Jurkat, Clone E6-1 (cell line): Measurements from ENCODE around the gene TRIP11.

ENCODE experiments used
- DNase-seq: peaks from one replicate; pipeline ENCODE4 v3.0.0-alpha.2; 2011; ENCODE audit warnings: low read depth, low spot score
- H3K4me3 ChIP-seq: 2 replicates; pipeline ENCODE4 v1.5.1; 2011; ENCODE audit warnings: mild to moderate bottlenecking, low read length, control low read depth, moderate library complexity

The TRIP11 gene

GRCh38 chr14:92014040-92014439 is 25.8 kb downstream of the TRIP11 start:
- no peak for DNase-seq
- H3K4me3 ChIP-seq = no peak overlapping the region

GRCh38 chr14:92012121-92012748 is 27.6 kb downstream of the TRIP11 start:
- no peak overlapping the region for H3K4me3 ChIP-seq
- no peak for DNase-seq

DNA sequence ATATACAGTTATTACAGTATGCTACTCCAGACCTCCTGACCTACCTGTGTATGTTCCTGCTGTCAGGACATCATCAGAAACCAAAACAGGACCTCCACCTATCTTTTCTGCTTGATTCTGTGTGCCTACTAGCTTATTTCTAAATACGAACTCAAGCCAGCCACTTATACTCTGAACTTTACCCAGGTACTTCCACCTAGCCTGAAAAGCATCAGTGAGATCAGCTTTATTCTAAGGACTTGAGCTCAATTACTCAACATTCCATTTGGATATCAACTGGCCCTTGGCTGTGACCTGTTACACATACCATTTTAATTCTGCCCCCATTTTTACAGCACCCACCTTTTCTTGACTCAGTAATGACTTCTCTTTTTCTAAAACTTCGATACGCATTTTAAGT is 29.2 kb downstream of the TRIP11 start:
- no peak overlapping the region for H3K4me3 ChIP-seq
- no peak for DNase-seq

GRCh38 chr14:92009604-92010003 is 30.3 kb downstream of the TRIP11 start:
- DNase-seq = no peak

GRCh38 chr14:92005019-92005418 is 34.8 kb downstream of the TRIP11 start:
- DNase-seq = peak; percentile 40
- H3K4me3 ChIP-seq = no peak overlapping the region

More at GRCh38 chr14:92009604-92010003, 30.3 kb downstream of the TRIP11 start:
- no peak overlapping the region for H3K4me3 ChIP-seq

DNA sequence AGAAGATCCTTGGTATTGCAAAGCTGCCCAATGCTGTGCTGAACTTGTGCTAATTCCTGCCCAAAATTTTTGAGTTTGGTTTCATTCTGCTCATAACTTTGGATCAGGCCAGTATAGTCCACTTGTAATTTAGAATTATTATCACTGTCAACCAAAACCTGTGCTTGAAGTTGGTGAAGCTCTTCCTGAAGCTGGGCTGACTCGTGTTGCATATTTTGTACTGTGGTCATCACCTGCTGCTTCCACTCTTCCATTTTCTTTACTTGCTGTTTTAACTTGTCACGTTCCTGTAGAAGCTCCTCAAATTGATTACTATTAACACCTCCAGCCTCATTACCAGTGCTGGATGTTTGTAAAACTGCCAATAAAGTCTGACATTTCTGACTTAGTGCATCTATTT is 35.8 kb downstream of the TRIP11 start:
- DNase-seq = no peak
- no peak overlapping the region for H3K4me3 ChIP-seq

DNA sequence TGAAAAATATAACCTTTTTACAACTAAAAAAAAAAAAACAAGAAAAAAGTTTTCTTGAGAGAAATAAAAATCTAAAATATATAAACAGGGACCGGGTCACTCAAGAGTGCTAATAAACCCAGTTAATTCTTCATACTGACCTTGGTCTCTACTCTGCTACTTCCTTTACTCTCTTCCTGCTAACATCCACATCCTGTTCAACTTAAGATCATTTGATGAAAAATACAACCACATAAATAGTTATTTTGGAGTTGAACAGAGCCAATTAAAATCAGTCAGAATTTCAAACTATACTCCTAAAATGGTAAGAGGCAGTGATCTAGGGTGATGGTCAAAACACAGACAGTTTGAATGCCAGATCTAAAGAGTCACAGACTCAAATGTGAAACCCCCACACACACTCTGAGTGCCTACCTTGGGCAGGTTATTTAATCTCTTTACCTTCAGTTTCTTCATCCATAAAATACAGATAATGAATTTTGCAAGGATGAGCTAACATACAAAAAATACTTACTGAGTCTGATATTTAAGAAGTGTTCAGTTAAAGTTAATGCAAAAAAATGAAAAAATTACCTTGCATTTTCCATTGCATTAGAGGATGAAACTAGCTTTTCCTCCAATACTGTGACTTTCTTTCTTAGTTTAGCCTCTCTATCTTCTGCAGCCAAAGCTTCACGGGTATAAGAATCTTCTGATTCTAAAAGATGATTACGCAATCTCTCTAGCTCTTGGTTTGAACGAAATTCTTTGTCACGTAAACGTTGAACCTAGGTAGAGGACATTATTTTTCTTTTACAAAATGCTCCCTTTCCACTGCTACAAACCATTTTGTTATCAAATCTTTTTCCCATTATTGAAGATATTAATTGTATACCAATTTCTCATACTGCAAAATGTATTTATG is 40.9 kb downstream of the TRIP11 start:
- H3K4me3 ChIP-seq = no peak overlapping the region
- peak; percentile 28 for DNase-seq

DNA sequence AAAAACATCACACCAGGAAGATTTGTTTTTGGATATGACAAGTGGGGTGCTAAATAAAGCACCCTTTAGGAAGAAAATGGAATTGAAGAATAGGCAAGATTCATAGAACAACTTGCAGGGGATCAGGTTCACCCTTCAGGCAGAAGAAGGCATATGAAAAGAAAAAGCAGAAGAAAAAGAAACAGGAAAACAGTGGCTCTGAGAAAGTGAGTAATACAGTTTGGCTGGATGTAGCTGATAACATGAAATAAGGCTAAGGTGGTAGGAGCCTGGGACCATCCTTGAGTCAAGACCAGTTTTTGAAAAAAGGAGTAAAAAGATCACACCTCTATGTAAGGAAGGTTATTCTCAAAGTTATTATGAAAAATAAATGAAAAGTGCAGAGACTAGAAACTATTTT is 42.4 kb downstream of the TRIP11 start:
- H3K4me3 ChIP-seq = no peak overlapping the region
- DNase-seq = no peak

DNA sequence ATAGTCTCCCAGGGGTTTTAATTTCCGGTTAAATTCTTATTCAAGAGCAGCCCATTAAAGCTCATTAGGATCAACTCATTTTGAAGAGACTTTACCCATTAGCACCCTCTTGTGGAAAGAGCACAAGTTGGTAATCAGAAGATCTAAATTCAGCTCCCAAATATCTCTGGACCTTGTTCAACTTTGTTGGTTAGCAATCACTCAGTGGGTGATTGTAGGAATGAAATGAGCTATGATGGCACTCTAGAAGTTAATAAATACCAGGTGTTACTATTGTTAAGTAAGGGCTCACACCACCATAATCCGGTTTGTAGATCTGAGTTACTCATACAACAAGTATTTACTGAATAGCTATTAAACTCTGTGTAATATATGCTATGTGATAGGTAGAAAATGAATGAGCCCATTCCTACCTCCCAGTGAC is 42.9 kb downstream of the TRIP11 start:
- DNase-seq = peak; percentile 35
- no peak overlapping the region for H3K4me3 ChIP-seq

DNA sequence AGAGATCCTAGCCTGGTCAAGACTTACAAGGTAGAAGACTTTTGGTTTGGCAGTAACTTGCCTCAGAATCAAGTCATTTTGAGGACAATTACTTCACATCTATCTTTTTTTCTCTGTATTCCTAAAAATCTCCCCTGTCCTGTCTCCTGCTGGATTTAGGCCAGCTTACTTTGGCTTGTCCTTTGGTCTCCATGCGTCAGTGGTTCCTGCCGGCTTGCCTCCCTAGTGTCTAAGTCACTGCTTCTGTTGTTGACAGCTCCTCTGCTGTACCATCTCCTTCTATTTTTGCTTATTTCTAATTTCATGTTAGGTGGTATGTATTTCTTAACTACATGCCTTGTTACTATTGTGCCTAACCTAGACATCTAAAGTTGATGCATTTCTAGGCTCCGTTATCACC is 52.7 kb downstream of the TRIP11 start:
- no peak for DNase-seq
- H3K4me3 ChIP-seq = no peak overlapping the region

DNA sequence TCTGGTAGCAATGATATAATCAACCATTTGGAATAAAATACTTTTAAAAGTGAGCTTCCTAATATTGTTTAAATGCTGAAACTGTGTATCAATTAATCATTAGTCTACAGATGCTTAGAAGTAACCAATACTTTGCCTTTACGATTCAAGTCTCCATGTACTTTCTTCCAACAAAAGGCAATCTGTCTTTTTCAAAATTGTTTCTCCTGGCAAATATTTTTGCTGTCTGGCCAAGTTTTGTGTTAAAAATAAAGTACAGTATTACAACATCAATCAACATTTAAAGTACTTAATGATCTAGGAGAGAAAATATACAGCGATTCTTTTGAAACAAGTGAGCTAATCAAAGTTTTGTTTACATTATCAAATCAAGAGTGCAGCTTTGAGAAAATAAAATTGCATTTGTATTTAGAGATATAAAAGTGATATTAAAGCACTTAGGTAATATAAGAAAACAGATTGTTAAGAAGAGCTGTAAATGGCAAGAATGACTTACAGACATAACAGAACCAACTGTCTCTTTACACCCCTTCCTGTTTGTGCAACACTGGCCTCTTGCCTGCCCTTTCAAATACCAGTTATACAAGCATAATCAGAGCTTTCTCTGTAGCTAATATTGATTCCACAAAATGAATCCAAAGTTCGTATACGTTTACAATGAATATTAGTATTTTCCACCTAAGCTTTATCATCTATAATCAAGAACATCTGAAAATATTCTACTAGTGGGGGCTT is 54.2 kb downstream of the TRIP11 start:
- no peak for DNase-seq
- H3K4me3 ChIP-seq = no peak overlapping the region

DNA sequence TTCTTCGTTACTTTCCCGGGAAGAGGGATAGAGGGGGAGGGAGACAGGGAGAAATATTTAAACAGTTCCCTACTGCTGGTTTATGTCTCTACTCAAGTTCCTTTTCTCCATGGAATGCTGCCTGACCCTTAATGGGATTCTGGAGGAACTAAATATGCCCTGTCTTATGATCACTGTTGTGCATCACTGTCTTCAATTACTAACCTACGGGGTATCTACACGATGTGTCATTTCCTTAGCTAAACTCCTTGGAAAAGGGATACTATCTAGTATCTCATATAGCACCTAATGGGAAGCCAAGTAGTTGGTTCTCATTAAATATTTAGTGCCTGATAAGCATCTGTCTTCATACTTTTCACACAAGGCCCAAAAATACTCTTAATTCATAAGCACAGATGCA is 54.9 kb downstream of the TRIP11 start:
- H3K4me3 ChIP-seq = no peak overlapping the region

GRCh38 chr14:91983588-91983987 is 56.3 kb downstream of the TRIP11 start:
- no peak for DNase-seq
- H3K4me3 ChIP-seq = no peak overlapping the region

More for the DNA sequence above, 54.9 kb downstream of the TRIP11 start:
- no peak for DNase-seq

- DNase-seq = no peak
- no peak overlapping the region for H3K4me3 ChIP-seq
Observed at GRCh38 chr14:91980157-91980556, 59.7 kb downstream of the TRIP11 start.

DNA sequence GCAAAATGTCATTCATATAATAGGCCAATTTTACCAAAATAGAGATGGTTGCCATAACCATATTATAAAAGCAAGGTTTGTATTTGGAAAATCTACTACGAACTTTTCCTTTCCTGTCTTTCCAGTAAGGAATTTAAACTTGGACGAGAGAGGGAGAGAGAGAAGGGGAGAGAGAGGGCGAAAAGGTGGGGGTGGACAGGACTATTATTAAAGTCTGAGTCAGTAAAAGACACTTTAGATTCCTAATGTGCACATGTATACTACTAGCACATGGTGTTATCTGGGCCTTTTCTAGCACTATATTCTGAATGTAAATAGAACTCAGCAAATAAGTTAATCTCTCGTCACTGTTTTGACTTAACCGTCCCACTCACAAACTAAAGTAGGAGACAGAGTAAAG is 62.0 kb downstream of the TRIP11 start:
- no peak overlapping the region for H3K4me3 ChIP-seq
- DNase-seq = no peak

DNA sequence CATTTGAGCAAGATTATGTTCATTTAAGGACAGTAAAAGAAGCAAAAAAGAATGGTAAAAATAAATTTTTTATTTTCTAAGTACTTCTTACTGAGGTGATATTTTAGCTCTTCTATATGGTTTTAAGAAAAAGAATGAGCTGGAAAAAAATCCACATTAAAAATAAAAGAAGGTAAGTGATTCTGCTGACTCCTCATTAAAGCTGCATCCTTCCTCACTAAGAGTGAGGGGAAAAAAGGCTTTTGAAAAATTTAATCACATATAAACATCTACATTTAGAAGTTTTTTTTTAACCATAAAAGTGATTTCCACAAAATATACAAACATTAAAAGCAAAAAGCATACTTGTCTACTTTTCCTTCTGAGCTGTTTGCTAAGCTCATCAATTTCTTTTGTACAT is 64.1 kb downstream of the TRIP11 start:
- no peak for DNase-seq
- H3K4me3 ChIP-seq = no peak overlapping the region

DNA sequence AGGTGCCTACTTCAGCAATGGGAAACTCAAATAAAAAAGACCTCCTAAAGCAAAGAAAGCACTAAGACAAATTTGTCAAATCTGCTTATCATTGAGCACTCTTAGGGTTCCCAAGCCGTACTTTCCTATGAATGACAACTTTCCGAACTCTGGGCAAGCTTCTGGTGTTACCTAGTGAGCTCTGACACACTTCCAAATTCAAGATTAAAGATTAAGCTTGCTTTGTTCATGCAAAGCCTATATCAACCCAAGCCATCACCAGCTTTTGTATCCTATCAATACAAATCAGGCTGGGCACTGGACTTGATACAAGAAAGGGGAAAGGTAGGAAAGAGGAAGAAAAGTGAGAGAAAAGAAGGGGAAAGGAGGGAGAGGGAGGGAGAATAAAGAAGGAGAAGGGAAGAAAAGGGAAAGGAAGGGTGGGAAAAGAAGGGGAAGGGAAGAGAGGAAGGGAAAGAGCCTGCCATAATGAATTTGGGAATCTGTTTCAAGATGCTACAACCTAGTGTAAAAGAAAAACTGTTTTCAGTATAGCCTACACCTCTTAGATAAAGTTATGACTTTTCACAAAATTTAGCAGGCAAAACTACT is 68.6 kb downstream of the TRIP11 start:
- no peak overlapping the region for H3K4me3 ChIP-seq
- no peak for DNase-seq

DNA sequence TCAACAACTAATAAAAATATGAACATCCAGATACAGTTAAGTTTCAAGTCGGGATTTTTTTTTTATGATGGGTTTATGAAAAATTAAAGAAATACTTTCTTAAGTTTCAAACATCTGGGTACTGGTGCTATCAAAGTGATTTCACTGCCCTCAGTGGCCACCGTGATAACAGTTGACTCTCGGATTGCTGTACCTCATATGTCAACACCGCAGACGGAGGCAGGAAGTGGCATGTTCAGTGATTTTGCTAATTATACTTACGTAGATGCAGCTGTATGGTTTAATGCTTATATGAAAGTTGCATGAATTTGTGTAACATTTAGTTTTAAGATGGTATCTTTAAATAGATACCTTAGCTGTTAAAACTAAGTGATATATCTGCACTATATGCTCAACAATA is 71.6 kb downstream of the TRIP11 start:
- H3K4me3 ChIP-seq = no peak overlapping the region
- peak; percentile 70 for DNase-seq

DNA sequence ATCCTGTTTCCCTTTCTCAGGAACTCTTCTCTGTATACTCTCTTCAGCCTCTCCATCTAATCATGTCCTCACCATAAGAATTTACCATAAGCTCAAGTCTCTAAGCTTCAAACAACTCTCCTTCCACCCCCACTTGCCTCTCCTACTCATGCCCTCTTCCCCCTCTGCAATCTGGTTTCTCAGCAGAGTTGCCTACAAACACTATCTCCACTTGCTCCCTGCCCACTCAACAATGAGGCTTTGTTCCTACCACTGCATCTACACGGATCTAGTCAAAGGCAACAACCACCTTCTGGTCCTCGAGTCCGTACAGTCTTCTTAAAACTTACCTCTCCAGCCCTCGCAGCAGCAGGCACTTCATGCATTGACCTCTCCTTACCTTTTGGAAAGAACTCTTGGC is 75.1 kb downstream of the TRIP11 start:
- no peak for DNase-seq

GRCh38 chr14:91964011-91964410 is 75.8 kb downstream of the TRIP11 start:
- no peak for DNase-seq
- no peak overlapping the region for H3K4me3 ChIP-seq

More for the DNA sequence above, 75.1 kb downstream of the TRIP11 start:
- no peak overlapping the region for H3K4me3 ChIP-seq
